SW480 (cell line): ENCODE results near the gene CCDC146.
"Not testable (repeated sequence)": the region's sequence is repeated elsewhere in the genome, so short reads cannot be mapped to it uniquely, and the experiment has no call there.

ENCODE experiments used
- DNase-seq: peaks from one replicate; pipeline ENCODE4 v3.0.0-alpha.2; 2016; ENCODE audit warnings: low spot score

The CCDC146 gene

GRCh38 chr7:77202481-77202976 lies 80.1 kb downstream of the CCDC146 start:
- no peak for DNase-seq

GRCh38 chr7:77205706-77206105 lies 83.3 kb downstream of the CCDC146 start:
- no peak for DNase-seq

- DNase-seq = no peak
Measured at GRCh38 chr7:77208416-77208815, 86.0 kb downstream of the CCDC146 start.

GRCh38 chr7:77209479-77210139 lies 87.2 kb downstream of the CCDC146 start:
- DNase-seq = no peak

GRCh38 chr7:77216181-77216845 lies 93.9 kb downstream of the CCDC146 start:
- no peak for DNase-seq

- no peak for DNase-seq
Measured at GRCh38 chr7:77217474-77218185, 95.2 kb downstream of the CCDC146 start.

- DNase-seq = peak; percentile 26
Measured at GRCh38 chr7:77219701-77220331, 97.4 kb downstream of the CCDC146 start.

GRCh38 chr7:77222065-77222464 lies 99.7 kb downstream of the CCDC146 start:
- no peak for DNase-seq

GRCh38 chr7:77222819-77223218 lies 100.4 kb downstream of the CCDC146 start:
- DNase-seq = peak; percentile 82

- DNase-seq = peak; percentile 92
Measured at GRCh38 chr7:77223261-77223660, 100.8 kb downstream of the CCDC146 start.

GRCh38 chr7:77226357-77226839 lies 104.0 kb downstream of the CCDC146 start:
- no peak for DNase-seq

- not testable (repeated sequence) for DNase-seq
Measured at GRCh38 chr7:77228795-77229194, 106.4 kb downstream of the CCDC146 start.

- DNase-seq = no peak
Measured at GRCh38 chr7:77232467-77232866, 110.1 kb downstream of the CCDC146 start.

GRCh38 chr7:77235276-77235675 lies 112.9 kb downstream of the CCDC146 start:
- no peak for DNase-seq

GRCh38 chr7:77238703-77239136 lies 116.3 kb downstream of the CCDC146 start:
- DNase-seq = no peak

- no peak for DNase-seq
Measured at GRCh38 chr7:77239471-77239870, 117.1 kb downstream of the CCDC146 start.

- DNase-seq = no peak
Measured at GRCh38 chr7:77242068-77242467, 119.7 kb downstream of the CCDC146 start.

GRCh38 chr7:77242554-77242953 lies 120.1 kb downstream of the CCDC146 start:
- DNase-seq = no peak

GRCh38 chr7:77244222-77244934 lies 122.0 kb downstream of the CCDC146 start:
- DNase-seq = no peak

GRCh38 chr7:77245015-77245755 lies 122.8 kb downstream of the CCDC146 start:
- DNase-seq = no peak
